HFF-Myc (cell line): ENCODE data around the gene HNF4A.

Source experiments
- DNase-seq: peaks from one replicate; pipeline ENCODE4 v3.0.0-alpha.2; 2011; ENCODE audit warnings: low read depth; ENCODE audit errors: extremely low read depth
- H3K4me3 ChIP-seq: replicated peaks from 2 replicates; pipeline ENCODE4 v1.5.1; 2011; ENCODE audit warnings: low read depth, mild to moderate bottlenecking, control low read depth, low read length
- TF ChIP-seq, protein P1 (sequence below): IDR thresholded peaks from 2 replicates; pipeline ENCODE4 v1.5.1; 2012; ENCODE audit warnings: mild to moderate bottlenecking, low read depth, low read length, control low read depth; ENCODE audit errors: missing control alignments

HNF4A gene

DNA sequence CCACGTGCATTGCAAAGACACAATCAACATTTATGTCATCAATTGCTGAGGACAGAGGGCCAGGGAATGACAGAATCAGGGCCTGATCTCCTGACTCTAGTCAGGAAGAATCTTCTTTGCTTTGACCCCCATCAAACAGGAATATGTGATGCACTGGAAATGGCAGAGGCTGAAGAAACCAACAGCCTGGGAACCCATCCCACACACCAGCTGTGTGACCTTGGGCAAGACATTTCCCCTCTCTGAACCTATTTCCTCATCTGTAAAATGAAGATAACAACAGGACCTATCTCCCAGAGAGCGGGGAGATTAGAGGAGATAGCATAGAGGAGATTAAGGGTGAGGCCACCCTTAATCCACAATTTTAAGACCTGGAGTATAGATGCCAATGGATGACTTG, 1.5 kb downstream of the HNF4A start:
- no peak for DNase-seq
- no peak overlapping the region for H3K4me3 ChIP-seq
- TF ChIP-seq, protein P1, sequence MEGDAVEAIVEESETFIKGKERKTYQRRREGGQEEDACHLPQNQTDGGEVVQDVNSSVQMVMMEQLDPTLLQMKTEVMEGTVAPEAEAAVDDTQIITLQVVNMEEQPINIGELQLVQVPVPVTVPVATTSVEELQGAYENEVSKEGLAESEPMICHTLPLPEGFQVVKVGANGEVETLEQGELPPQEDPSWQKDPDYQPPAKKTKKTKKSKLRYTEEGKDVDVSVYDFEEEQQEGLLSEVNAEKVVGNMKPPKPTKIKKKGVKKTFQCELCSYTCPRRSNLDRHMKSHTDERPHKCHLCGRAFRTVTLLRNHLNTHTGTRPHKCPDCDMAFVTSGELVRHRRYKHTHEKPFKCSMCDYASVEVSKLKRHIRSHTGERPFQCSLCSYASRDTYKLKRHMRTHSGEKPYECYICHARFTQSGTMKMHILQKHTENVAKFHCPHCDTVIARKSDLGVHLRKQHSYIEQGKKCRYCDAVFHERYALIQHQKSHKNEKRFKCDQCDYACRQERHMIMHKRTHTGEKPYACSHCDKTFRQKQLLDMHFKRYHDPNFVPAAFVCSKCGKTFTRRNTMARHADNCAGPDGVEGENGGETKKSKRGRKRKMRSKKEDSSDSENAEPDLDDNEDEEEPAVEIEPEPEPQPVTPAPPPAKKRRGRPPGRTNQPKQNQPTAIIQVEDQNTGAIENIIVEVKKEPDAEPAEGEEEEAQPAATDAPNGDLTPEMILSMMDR = no peak

DNA sequence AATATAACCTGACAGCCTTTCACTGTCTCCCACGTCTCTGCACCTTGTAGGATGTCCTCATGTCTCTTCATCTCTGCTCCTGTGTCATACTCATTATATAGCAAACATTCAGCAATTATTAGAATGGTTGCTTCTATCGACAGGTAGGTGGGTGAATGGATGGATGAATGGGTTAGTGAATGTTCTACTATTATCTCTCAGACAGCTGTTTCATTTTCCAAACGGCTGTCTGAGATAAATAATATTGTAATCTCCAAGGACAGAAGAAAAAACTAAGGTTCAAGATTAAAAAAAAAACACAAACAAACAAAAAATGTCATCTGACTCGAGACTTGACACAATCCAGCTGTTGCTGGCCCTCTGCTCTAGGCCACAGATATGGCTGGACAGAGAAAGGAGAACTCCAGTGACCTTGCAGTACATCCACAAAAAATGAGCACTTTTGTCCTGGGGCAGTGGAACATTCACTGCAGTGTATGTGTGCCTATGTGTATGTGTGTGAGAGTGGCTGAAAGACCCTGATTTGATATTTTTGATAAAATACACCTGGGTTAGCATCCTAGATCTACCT, 2.1 kb downstream of the HNF4A start:
- TF ChIP-seq, protein P1 = no peak
- no peak for DNase-seq

DNA sequence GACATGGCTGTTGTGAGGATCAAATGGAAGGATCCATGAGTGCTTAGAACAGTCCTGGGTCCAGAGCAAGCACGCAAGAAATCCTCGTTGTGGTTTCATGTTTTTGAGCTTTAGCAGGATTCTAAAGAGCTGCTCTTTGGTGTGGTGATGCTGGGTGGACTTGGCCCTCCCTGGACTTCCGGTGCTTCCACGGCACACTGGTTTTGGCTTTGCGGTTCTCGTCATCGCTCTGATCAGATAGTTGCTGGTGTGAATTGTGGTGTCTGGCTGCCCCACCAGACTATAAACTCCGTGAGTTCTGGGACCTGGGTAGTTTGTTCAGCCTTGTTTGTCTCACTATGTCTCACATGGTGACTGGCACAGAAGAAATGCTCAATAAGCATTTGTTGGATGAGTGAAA, 3.3 kb downstream of the HNF4A start:
- DNase-seq = no peak
- H3K4me3 ChIP-seq = no peak overlapping the region
- TF ChIP-seq, protein P1 = no peak

More for the DNA sequence above, 2.1 kb downstream of the HNF4A start:
- no peak overlapping the region for H3K4me3 ChIP-seq

DNA sequence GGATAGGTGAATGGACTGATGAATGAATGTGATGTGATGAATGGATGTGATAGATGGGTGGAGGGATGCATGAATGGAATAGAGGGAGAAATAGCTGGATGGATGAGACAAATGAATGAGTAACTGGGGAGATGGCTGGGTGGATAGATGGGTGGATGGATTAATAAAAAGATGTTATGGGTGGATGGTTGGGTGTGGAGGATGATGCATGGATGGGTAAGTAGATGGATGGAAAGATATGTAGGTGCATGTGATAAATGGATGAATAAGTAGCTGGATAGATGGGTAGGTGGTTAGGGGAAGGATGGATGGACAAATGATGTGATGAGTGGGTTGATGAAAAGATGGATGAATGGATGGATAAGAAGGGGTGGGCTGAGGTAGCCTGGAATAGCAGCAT, 4.7 kb downstream of the HNF4A start:
- H3K4me3 ChIP-seq = no peak overlapping the region
- no peak for DNase-seq
- TF ChIP-seq, protein P1 = no peak

DNA sequence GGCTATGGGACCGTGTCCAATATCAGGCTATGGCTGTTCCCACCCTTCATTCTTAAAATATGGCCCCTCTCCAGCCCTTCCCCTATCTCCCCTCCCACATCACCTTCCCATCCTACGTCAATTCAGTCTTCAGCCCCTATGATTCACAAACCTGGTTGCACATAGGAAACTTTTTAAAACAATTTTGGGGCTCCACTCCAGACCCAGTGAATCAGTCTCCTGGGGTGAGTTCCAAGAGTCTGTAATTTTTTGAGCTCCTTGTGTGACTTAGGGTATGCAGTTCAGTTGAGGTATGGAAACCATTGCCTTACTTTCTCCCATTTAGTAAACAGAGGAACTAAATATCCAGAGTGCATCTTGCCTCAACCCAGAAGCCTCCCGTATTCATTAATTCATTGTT, 5.5 kb downstream of the HNF4A start:
- DNase-seq = no peak
- TF ChIP-seq, protein P1 = no peak

DNA sequence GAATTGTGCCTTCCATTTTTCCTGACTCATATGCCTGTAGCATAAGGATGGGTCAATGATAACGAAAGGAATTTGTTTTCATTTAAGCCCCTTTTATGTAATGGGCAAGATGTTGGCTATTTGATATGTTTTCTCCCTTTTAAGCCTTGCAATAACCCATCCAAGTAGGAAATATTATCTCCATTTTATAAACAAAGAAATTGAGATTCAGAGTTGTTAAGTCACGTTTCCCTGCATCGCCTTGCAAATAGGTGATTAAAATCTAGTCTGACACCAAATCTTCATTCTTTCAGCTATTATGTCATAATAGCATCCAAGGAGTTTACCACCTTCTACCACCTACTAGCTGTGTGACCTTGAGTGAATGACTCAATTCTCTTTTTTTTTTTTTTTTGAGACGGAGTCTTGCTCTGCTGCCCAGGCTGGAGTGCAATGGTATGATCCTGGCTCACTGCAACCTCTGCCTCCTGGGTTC, 7.0 kb downstream of the HNF4A start:
- H3K4me3 ChIP-seq = no peak overlapping the region
- TF ChIP-seq, protein P1 = no peak
- DNase-seq = no peak

More for the DNA sequence above, 5.5 kb downstream of the HNF4A start:
- H3K4me3 ChIP-seq = no peak overlapping the region

DNA sequence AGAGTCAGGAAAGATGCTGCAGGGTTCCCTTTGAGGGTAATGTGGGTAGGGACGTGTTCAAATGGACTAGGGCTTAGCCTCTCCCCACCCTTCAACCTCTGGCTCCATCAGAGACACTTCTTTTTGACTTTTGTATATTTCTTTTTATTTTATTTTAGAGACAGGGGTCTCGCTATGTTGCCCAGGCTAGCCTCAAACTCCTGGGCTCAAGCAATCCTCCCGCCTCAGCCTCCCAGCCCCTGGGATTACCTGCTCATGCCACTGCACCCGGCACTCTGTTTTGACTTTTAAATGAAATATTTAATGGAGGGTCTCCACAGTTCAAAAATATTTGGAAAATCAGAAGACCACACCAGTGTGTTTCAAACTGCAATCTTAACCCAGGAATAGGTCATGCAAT, 8.6 kb downstream of the HNF4A start:
- TF ChIP-seq, protein P1 = no peak
- no peak for DNase-seq
- H3K4me3 ChIP-seq = no peak overlapping the region
